PC-3 (cell line): ENCODE measurements around the gene LYRM1. TPM values are rescaled to one million over a fixed set of nuclear protein-coding genes. Genes with fewer than 3 reads are reported as not detected.

Experiments used
- ATAC-seq: fragments of 200-7000 bp; cut with Tn5 transposase; 2 replicates; pipeline ENCODE4 v1.9.1; 2020; ENCODE audit warnings: mild to moderate bottlenecking, moderate library complexity
- BruUV-seq: library from RNA; stranded (reverse); fragments of 400-500 nt; replicated peaks from 2 replicates; lab custom pipeline; 2021; lab: Mats Ljungman, UMichigan
- CTCF ChIA-PET: fragments of 300-600 bp; sonication (Branson Sonifier 250); formaldehyde crosslinking; loops from one replicate; lab custom pipeline; 2022; ENCODE audit warnings: antibody characterized with exemption; lab: Charles Lee
- POLR2A ChIA-PET: fragments of 300-600 bp; sonication (Branson Sonifier 250); formaldehyde crosslinking; loops from one replicate; lab custom pipeline; 2022; ENCODE audit warnings: antibody characterized with exemption; ENCODE audit not compliant: unreplicated experiment; lab: Charles Lee
- DNase-seq: peaks from one replicate; pipeline ENCODE4 v3.0.0-alpha.2; 2015
- H2AFZ ChIP-seq: fragments of 300-600 bp; sonication (generic); 2 replicates; pipeline ENCODE4 v1.6.0; 2016; ENCODE audit warnings: antibody characterized with exemption, low read length
- H3F3A ChIP-seq: fragments of 300-600 bp; sonication (generic); one replicate; pipeline ENCODE4 v1.6.0; 2017; ENCODE audit warnings: antibody characterized with exemption, low read length, control low read depth, mild to moderate bottlenecking; ENCODE audit not compliant: unreplicated experiment
- H3K27ac ChIP-seq: fragments of 300-600 bp; sonication (generic); 2 replicates; pipeline ENCODE4 v1.5.1; 2016; ENCODE audit warnings: mild to moderate bottlenecking, low read length
- H3K27me3 ChIP-seq: fragments of 300-600 bp; sonication (generic); 2 replicates; pipeline ENCODE4 v1.6.1; 2016; ENCODE audit warnings: low read length, mixed read lengths
- H3K36me3 ChIP-seq: fragments of 300-600 bp; sonication (generic); 2 replicates; pipeline ENCODE4 v1.6.1; 2016; ENCODE audit warnings: low read depth, mixed run types, low read length, mixed read lengths
- H3K4me1 ChIP-seq: fragments of 300-600 bp; sonication (generic); 2 replicates; pipeline ENCODE4 v1.5.1; 2016; ENCODE audit warnings: low read length; ENCODE audit not compliant: insufficient read depth
- H3K4me2 ChIP-seq: fragments of 300-600 bp; sonication (generic); 2 replicates; pipeline ENCODE4 v1.6.0; 2016; ENCODE audit warnings: low read length
- H3K4me3 ChIP-seq: fragments of 300-600 bp; sonication (generic); 2 replicates; pipeline ENCODE4 v1.5.1; 2016; ENCODE audit warnings: mild to moderate bottlenecking, low read length, mixed read lengths
- H3K79me2 ChIP-seq: fragments of 300-600 bp; sonication (generic); 2 replicates; pipeline ENCODE4 v1.6.1; 2017; ENCODE audit warnings: low read length, mixed read lengths
- H3K9ac ChIP-seq: fragments of 300-600 bp; sonication (generic); 2 replicates; pipeline ENCODE4 v1.6.0; 2016; ENCODE audit warnings: mild to moderate bottlenecking, low read length
- H3K9me2 ChIP-seq: fragments of 300-600 bp; sonication (generic); replicated peaks from 2 replicates; pipeline ENCODE4 v1.6.1; 2016; ENCODE audit warnings: mixed run types, low read length, mixed read lengths
- H3K9me3 ChIP-seq: fragments of 300-600 bp; sonication (generic); 2 replicates; pipeline ENCODE4 v1.6.1; 2016; ENCODE audit warnings: low read length, mixed read lengths
- H4K20me1 ChIP-seq: fragments of 300-600 bp; sonication (generic); 2 replicates; pipeline ENCODE4 v1.6.1; 2016; ENCODE audit warnings: low read length, mixed read lengths
- EZH2 ChIP-seq: fragments of 300-600 bp; sonication (generic); IDR thresholded peaks from one replicate; pipeline ENCODE4 v1.6.1; 2017; ENCODE audit warnings: antibody characterized with exemption, mild to moderate bottlenecking, low read length; ENCODE audit not compliant: unreplicated experiment
- EZH2phosphoT487 ChIP-seq: fragments of 300-600 bp; sonication (generic); IDR thresholded peaks from 2 replicates; pipeline ENCODE4 v1.6.1; 2018; ENCODE audit warnings: mild to moderate bottlenecking, antibody characterized with exemption, low read length, borderline replicate concordance
- intact Hi-C: fragments of 100-400 bp; cut with micrococcal nuclease; formaldehyde crosslinking; loops from 2 replicates; pipeline ENCODE4 v1.9.0; 2023
- total RNA-seq: library from RNA; depleted of rRNA; stranded (reverse); fragments of >200 nt; gene quantifications from 2 replicates; pipeline ENCODE4 v1.2.3, GENCODE V29; 2014
- TF ChIP-seq, protein P1 (sequence below): fragments of 300-600 bp; sonication (generic); conservative IDR thresholded peaks from 2 replicates; pipeline ENCODE4 v1.5.1; 2017; ENCODE audit warnings: antibody characterized with exemption, low read depth, mild to moderate bottlenecking, low read length

LYRM1 gene
- total RNA-seq, 1 experiment from 2014 or later, result 35.1 TPM

DNA sequence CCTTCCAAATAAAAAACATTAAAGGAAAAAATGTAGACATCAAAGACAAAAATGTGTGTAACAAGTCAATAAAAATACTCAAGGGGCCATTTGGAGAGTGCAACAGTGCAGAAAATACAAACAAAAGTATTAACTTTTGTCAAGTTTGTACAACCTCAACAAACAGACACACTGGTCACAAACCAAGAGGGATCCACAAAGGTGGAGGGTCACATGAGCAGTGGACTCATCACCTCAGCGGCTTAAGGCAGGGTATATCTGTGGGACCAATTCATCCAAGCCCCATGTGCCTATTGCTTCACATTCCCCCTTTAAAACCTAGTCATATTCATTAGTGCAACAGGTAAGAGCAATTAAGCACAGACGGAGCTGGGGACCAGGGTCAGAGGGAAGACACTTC, 45.6 kb upstream of the LYRM1 start:
- Histone ChIP-seq H3K79me2 (no peaks in the 10 kb centered on the region), H3K4me3 (no peak overlapping the region), H3K27ac (no peak overlapping the region), H3K4me2 (no peak overlapping the region), H3K9me2 (no peaks in the 10 kb centered on the region), H3K4me1 (peaks cover 36% of the 10 kb centered on the region), H3K9me3 (no peaks in the 10 kb centered on the region), H3F3A (no peaks in the 10 kb centered on the region), H3K36me3 (peaks cover 12% of the 10 kb centered on the region), H2AFZ (no peak overlapping the region), H3K9ac (no peak overlapping the region), H4K20me1 (no peaks in the 10 kb centered on the region), H3K27me3 (no peaks in the 10 kb centered on the region)
- POLR2A ChIA-PET, result no interaction called here
- no peak for DNase-seq
- no TSS peak for BruUV-seq
- no peak for ATAC-seq
- no peak for TF ChIP-seq EZH2
- no peak for TF ChIP-seq EZH2phosphoT487
- TF ChIP-seq, protein P1, sequence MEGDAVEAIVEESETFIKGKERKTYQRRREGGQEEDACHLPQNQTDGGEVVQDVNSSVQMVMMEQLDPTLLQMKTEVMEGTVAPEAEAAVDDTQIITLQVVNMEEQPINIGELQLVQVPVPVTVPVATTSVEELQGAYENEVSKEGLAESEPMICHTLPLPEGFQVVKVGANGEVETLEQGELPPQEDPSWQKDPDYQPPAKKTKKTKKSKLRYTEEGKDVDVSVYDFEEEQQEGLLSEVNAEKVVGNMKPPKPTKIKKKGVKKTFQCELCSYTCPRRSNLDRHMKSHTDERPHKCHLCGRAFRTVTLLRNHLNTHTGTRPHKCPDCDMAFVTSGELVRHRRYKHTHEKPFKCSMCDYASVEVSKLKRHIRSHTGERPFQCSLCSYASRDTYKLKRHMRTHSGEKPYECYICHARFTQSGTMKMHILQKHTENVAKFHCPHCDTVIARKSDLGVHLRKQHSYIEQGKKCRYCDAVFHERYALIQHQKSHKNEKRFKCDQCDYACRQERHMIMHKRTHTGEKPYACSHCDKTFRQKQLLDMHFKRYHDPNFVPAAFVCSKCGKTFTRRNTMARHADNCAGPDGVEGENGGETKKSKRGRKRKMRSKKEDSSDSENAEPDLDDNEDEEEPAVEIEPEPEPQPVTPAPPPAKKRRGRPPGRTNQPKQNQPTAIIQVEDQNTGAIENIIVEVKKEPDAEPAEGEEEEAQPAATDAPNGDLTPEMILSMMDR, result no peak
- intact Hi-C loops, result loop anchor here (5.0 kb wide), 1 partner anchor 247 kb away; no protein-coding TSS in a partner anchor
- CTCF ChIA-PET, result no interaction called here

DNA sequence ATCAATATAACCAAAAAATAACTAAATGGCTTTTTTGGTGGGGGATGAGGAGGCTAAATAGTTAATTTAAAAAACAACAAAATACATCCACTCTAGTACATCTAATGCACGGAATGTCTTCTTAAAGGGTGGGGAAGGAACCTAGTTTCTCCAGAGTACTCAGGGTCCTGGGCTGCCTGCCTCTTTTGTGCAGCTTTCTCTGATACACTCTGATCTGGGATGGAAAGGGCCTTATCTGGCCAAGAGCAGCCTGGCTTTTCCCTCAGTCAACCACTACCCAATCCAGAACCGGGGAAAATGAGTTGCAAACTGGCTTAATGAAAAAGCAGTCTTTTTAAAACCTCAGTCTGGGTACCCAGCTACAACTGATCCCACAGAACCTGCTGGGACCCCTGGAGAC, 43.3 kb upstream of the LYRM1 start:
- Histone ChIP-seq H3K9me3 (no peaks in the 10 kb centered on the region), H3K79me2 (0 out of 2 replicates have a peak, but pooled peaks cover 3% of the 10 kb centered on the region), H3K36me3 (peaks cover 14% of the 10 kb centered on the region), H3F3A (no peaks in the 10 kb centered on the region), H3K9ac (no peak overlapping the region), H3K27ac (no peak overlapping the region), H3K4me2 (no peak overlapping the region), H3K4me1 (peaks cover 21% of the 10 kb centered on the region), H3K4me3 (no peak overlapping the region), H2AFZ (no peak overlapping the region), H3K27me3 (no peaks in the 10 kb centered on the region), H4K20me1 (no peaks in the 10 kb centered on the region), H3K9me2 (no peaks in the 10 kb centered on the region)
- DNase-seq, result no peak
- intact Hi-C loops, result no loop called here
- ChIA-PET CTCF (no interaction called here), POLR2A (no interaction called here)
- ATAC-seq, result no peak
- TF ChIP-seq EZH2phosphoT487 (no peak), EZH2 (no peak)
- TF ChIP-seq, protein P1, result no peak
- no TSS peak for BruUV-seq

DNA sequence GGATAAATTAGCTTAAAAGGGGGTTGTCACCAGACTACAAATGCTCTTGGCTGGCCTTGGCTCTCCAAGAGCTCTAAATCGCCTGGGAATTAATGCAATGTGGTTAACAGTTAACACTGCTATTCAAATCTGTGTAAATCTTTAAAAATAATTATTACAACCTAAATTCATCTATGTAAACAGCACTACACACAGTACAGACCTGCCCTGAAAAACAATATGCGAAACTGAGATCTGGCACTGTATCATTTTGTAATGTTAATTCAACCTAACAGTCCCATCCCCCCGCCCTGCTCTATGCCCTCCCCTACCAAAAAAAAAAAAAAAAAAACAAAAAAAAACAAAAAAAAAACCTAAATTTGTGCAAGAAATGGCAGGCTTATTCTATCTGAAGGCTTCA, 41.3 kb upstream of the LYRM1 start:
- no TSS peak for BruUV-seq

More for the DNA sequence above, 41.3 kb upstream of the LYRM1 start:
- Histone ChIP-seq H4K20me1 (no peaks in the 10 kb centered on the region), H3K4me2 (no peak overlapping the region), H3K9ac (no peak overlapping the region), H3K36me3 (peaks cover 14% of the 10 kb centered on the region), H3K9me2 (no peaks in the 10 kb centered on the region), H3K27me3 (no peaks in the 10 kb centered on the region), H3K9me3 (no peaks in the 10 kb centered on the region), H3K4me3 (no peak overlapping the region), H3F3A (no peaks in the 10 kb centered on the region), H3K27ac (no peak overlapping the region), H3K79me2 (peaks cover 22% of the 10 kb centered on the region), H2AFZ (no peak overlapping the region), H3K4me1 (peaks cover 8% of the 10 kb centered on the region)
- POLR2A ChIA-PET, result no interaction called here
- DNase-seq (no peak), ATAC-seq (no peak)
- TF ChIP-seq EZH2phosphoT487 (no peak), EZH2 (no peak)
- TF ChIP-seq, protein P1, result no peak
- intact Hi-C loops, result no loop called here
- CTCF ChIA-PET, result no interaction called here
